ENCODE measurements around the gene MADD.
"Not testable (repeated sequence)": the region's sequence is repeated elsewhere in the genome, so short reads cannot be mapped to it uniquely, and the experiment has no call there.

Gene MADD

DNA sequence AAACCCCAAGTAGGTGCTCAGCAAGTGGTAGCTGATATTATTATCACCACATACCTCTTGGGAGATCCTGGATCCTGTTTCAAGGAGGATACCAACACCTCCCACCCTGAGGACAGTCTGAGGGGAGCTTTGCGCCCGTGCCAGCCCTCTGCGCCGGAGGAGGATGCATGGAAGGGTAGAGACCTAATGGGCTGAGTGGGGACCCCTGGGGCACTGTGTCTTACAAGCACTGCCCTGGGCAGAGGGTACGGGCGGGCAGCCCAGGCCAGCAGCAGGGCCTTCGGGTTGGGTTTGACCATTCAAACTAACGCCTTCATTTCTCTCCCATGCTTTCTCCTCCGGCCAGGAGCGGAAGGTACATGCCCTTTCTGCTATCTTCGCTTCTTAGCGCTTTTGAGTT lies 56.3 kb downstream of the MADD start:
- no peak for DNase-seq

DNA sequence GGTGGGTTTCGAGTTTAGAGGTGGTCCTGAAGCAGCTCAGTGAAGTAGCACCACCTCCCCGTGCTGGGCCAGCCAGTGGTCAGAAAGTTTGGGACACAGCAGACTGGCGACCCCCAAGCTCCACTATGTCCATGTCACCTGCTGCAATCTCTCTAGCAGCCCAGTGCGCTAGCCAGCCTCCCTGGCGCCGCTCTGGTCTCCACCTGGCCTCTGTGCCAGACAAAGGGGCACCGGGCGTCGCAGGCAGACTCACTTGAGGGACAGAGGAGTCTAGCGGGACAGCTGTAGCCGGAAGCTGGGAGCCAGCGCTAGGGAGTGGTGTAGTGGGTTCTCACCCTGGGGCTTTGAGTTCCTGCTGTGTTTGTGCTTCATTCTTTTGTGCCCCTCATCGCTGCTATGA lies 57.1 kb downstream of the MADD start:
- DNase-seq = no peak

DNA sequence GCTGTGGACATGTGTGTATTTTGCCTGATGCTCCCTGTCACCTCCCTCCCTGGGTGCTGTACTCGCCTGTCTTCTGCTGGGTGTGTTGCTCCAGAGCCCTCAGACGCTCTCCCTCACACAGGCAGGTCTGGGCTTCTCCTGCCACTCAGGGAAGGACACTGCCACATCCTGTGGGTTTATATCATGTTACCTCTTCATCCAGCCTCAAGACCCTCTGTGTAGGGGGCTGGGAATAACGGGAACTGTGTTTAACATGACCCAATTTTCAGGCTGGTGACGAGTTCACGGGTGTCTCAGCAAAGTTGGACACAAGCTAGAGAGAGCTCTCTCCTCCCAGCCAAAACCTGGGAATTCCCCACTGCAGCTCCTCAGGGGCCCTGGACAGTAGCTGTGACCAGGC lies 58.0 kb downstream of the MADD start:
- no peak for DNase-seq

DNA sequence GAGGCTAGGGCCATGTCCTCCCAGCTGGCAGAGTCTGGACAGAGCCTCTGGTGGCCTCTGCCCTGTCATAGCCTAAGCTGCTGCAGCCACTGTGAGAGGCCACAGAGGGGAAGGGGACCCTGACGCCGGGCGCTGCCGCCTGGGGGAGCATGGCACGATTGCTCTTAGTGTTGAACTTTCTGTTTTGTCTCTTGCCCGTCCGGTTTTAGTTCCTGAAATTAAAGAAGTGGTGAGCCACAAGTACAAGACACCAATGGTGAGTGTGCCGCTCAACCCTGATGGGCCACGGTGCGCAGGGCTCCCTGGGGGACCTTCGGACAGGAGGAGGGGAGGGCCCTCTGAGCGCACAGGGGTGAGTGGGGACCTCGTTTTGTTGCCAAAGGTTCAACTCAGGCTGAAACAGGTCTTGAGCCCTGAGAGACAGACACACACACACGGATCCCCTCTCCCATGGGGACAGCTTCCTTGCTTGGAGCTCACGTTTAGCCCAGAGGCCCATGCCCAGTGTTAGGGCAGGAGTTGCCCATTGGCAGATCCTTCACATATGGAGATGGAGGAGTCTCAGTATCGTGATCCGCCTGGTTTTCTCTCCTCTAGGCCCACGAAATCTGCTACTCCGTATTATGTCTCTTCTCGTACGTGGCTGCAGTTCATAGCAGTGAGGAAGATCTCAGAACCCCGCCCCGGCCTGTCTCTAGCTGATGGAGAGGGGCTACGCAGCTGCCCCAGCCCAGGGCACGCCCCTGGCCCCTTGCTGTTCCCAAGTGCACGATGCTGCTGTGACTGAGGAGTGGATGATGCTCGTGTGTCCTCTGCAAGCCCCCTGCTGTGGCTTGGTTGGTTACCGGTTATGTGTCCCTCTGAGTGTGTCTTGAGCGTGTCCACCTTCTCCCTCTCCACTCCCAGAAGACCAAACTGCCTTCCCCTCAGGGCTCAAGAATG lies 58.8 kb downstream of the MADD start:
- DNase-seq = no peak

DNA sequence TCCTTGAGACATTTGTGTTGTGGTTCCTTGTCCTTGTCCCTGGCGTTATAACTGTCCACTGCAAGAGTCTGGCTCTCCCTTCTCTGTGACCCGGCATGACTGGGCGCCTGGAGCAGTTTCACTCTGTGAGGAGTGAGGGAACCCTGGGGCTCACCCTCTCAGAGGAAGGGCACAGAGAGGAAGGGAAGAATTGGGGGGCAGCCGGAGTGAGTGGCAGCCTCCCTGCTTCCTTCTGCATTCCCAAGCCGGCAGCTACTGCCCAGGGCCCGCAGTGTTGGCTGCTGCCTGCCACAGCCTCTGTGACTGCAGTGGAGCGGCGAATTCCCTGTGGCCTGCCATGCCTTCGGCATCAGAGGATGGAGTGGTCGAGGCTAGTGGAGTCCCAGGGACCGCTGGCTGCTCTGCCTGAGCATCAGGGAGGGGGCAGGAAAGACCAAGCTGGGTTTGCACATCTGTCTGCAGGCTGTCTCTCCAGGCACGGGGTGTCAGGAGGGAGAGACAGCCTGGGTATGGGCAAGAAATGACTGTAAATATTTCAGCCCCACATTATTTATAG lies 59.6 kb downstream of the MADD start:
- no peak for DNase-seq

DNA sequence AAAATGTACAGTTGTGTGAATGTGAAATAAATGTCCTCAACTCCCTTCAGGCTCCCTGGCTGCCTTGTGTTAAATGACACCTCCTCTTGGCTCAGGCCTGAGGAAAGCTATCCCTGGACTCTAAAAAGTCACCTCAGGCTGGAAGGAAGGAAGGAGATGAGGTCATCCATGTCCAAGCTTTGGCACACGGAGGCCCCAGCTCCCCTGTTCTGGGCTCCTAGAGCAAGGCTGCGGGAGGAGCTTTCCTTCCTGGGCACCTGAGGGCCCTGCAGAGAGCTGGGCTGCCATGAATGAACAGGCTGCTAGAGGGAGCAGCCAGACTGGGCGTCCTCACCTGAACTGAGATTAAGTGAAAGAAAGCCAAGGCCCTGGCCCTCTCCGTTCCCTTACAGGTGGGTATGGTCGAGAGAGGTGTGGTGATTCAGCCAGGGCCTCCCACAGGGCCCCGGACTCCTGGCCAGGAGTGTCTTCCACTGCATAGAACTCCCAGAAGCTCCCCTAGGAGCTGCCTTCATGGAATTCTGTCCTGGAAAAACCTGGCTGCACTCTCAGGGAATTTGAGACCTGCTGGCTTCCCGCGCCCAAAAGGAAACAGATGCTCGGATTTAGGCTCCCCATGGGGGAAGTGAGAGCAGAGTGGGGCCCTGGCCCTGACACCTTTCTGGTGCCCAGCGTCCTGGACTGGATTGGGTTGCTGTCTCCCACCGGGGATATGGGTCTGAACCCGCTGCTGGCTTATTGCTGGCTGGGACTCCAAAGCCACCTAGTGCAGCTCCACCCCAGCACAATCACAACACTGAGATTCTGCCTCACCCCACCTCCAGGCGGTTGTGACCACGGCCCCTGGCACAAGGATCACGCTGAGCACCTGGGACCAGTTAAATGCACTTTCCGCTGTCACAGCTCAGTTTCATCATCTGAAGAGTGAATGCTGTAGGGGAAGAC lies 60.3 kb downstream of the MADD start:
- no peak for DNase-seq

DNA sequence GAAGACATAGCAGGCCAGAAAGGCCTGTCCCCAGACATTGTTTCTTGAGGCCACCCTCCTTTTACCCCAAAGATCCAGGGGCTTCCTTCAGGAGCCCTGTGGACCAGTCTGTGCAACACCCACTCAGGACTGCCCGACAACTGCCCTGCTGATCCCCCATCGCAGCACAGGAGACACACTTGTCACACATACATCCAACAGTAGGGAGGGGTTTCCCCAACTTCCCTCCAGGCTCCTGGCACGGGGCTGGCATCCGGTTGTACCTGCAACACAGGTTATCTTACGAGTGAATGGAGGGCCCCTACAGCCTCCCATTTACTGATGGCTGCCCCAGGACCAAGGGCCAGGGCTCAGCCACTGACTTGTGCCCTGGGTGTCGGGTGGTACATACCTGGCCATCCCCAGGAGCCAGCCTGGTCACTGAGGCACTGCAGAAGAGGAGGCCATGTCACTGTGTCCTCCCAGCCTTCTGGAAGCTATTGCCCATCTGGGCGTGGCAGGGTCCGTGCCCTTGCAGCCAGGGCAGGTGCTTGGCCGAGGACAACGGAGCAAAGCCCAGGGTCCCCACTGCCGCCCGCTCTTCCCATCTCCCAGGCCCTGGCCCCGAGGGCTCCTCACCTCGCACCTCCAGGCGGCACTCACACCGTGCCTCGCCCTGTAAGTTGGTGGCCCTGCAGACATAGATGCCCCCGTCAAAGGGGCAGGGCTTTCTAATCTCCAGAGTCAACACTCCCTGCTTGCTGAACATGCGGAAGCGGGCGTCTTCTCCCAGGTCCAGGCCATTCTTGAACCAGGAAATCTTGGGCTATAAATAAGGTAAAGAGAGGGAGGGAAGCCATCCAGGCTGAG lies 61.7 kb downstream of the MADD start:
- no peak for DNase-seq

DNA sequence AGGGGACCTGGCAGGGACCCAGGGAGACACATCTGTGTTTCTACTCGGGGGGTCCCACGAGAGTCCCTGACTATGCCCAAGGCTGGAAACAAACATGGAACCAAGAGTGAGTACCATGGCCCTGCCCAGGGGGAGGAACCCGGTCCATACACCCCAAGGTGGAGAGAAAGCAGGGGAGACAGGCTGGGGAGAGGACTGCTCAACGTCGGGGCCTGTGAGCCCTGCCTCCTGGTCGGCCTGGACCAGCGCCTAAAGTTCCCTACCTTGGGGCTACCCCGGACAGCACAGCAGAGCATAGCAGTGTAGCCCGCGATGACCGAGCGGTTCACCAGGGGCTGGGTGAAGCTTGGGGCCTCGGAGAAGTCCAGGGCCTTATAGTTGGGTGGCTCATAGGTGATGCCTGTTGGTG lies 62.4 kb downstream of the MADD start:
- no peak for DNase-seq

DNA sequence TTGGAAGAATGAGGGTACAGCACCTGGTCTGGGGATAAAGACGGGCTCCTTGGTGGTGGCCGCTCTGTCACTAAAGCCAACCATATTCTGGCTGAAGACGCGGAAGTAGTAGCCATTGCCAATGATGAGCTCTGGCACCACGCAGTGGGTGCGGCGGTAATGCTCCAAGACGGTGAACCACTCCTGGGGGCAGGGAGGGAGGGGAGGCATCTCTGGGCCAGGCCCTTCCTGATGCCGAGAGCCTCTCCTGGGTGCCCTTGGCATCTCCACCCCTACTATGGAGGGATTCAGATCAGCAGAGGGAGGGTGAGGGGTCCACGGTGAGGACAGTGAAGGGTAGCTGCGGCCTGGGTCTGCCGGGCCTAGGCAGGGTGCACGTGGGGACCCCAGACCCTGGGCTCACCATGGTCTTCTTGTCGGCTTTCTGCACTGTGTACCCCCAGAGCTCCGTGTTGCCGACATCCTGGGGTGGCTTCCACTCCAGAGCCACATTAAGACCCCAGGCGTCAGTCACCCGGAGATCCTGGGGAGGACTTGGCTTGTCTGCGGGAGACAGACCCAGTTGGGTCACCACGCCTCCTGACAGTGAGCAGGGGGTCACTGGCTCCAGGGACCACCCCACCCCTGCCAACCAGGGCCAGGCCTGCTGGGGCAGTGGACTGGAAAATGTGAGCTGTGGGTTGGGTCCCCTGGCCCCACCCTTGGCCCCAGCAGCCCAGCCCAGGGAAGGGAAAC lies 63.0 kb downstream of the MADD start:
- DNase-seq = no peak

DNA sequence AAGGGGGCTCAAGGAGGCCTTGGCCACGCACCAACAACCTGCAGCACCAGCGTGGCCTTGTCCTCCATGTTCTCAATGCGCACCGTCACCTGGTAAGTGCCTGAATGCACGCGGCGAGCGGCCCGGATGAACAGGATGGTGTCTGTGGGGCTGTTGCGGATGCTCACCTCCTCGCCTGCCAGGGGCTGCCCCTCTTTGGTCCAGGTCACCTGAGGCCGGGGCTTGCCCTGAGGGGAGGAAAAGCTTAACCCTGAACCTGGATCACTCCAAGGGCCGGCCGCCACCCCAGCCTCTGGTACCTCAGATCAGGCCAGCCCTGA lies 63.6 kb downstream of the MADD start:
- no peak for DNase-seq

DNA sequence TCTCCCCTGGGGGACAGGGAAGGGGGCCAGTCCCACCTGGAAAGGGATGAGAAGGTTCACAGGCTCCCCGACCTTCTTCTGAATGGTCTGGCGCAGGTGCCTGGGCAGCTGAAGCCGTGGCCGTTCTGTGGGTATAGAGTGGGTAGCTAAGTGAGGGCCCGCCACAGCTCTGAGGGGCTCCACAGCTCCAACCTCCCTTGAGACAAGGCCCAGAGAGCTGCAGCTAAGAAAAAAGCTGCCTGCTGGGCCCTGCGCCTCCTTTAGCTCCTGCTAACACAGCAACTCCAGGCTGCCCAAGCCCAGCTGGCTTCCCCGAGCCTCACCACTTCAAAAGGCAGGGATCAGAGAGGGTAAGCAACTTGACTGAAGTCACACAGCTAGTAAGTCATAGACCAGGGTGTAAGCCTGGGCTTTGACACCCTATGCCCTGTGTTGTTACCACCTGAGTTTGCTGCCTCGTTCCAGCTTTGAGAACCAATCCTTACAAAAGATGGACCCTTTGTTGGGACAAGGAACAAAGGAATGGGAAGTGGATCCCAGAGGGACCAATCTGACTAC lies 64.0 kb downstream of the MADD start:
- DNase-seq = no peak

DNA sequence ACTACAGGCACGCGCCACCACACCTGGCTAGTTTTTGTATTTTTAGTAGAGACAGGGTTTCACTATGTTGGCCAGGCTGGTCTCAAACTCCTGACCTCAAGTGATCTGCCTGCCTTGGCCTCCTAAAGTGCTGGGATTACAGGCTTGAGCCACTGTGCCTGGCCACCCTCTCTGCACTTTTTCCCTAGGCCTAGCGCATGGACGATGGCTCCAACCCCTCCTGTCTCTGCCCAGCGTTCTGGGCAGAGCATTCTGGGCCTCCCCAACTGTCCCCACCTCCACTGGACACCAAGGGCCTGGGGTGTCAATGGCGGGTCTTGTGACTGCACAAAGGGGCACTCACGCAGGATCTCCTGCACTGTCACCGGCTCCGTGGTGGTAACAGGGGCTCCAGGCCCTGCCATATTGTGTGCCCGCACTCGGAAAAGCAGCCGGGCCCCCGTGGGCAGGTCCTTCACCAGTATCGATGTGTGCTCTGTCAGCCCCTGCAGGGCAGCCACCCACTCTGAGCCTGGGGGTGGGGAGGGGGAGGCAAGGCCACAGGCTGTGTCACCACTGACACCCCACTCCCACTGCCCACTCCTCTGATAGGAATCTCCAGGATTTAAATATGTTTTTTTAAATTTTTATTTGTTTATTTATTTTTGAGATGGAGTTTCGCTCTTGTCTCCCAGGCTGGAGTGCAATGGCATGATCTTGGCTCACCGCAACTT lies 64.9 kb downstream of the MADD start:
- not testable (repeated sequence) for DNase-seq

DNA sequence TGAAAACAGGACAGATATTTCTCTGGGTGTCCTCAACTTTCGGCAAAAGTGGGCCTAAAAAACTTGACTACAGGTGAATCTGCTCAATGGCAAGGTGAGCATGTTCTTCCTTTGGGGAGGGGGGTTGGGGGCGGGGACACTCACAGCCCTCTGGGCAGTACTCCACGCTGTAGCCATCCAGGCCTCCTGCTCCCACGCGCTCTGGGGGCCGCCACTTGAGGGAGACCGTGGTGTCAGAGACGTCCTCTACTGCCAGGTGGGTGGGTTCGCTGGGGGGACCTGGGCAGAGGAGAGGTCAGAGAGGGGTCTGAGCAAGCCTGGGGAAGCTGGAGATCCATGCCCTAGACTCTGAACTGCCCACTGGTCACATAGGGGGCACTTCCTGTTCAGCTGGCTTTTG lies 65.8 kb downstream of the MADD start:
- DNase-seq = no peak

DNA sequence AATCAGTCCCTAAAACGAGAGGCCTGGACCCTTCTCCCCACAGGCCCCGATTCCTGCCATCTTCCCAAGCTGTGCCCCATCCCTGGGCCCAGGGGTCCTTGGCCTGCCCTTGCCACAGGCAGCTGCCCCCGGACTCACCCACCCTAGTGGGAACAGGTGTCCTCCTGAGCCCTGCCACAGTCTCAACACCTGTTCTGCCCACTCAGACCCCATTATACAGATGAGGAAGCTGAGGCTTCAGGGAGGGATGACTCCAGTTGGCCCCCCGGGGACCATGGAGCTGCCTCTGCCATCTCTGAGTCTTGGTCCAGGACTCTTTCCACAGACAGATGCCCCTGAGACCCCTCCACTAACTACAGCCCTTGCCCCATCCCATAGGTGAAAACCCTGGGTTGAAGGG lies 66.7 kb downstream of the MADD start:
- no peak for DNase-seq

DNA sequence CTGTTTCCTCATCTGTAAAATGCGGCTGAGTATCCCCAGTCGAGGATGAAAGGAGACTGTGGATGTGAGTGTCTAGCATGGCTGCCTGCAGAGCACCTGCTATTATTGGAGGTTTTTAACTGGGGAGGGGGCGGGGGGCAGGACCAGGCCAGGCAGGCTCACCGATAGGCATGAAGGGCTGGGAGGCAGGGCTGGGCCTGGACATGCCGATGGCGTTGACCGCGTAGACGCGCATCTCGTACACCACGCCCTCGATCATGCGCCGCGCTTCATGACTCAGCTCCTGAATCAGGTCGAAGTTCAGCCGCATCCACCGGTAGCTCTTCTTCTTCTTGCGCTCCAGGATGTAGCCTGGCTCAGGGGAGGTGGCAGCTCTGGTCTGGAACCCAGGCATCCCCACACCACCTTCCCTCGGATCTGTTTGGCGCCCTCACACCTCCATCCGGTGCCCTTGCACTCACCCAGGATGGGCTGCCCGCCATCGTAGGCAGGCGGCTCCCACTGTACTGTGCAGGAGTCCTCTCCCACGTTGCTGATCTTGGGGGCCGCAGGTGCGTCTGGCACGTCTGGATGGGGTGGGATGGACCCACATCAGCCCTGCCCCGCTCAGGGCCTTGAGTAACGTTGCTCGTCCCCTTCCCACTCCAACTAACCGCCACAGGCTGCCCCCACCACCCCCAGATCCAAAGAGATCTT lies 67.4 kb downstream of the MADD start:
- DNase-seq = no peak

DNA sequence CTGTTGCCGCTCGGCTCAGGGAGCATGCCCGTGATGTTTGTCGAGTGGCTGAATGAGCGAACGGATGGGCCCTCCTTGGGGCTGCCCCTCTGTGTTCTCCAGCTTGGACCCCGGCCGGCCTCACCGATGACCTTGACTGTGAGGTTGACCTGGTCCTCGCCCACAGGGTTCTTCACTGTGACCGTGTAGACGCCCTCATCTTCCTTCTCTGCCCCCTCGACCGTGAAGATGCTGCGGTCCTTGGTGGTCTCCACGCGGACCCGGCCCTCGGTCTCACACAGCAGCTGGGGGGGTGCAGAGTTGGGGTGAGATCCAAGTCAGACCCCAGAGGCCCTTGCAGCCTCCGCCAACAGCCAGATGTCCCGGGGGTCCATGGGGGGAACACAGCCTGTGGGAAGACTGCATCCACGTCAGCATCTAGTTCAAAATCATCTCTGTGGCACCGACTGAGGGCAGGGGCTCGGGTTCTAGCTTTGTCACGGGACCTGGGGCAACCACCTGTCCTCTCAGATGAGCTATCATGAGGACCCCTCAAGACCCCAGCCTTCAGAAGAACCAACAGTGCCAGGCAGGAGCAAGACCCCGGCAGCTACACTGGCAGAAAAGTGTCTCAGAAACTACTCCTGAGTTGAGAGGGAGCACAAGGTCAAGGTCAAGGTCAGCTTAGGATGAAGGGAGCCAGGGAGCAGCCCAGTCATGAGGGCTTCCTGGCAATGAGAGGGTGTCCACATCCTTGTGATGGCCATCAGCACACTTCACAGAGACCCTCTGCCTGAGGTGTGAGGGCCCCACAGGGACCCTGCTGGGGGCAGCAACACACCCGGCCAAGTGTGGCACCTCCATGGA lies 68.7 kb downstream of the MADD start:
- DNase-seq = no peak

DNA sequence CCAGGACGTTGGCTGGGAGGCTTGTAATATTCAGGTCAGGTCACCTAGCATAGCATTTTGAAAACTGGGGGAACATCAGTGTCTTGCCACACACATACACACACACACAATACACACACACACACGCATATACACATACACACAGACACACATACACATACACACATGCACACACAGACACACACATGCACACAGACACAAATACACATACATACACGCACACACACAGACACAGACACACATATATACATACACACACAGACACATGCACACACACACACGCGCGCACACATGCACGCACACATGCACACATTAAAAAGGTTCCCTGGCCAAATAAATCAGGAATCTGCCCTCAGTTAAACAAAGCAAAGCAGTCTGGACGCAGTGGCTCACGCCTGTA lies 70.1 kb downstream of the MADD start:
- DNase-seq = no peak

DNA sequence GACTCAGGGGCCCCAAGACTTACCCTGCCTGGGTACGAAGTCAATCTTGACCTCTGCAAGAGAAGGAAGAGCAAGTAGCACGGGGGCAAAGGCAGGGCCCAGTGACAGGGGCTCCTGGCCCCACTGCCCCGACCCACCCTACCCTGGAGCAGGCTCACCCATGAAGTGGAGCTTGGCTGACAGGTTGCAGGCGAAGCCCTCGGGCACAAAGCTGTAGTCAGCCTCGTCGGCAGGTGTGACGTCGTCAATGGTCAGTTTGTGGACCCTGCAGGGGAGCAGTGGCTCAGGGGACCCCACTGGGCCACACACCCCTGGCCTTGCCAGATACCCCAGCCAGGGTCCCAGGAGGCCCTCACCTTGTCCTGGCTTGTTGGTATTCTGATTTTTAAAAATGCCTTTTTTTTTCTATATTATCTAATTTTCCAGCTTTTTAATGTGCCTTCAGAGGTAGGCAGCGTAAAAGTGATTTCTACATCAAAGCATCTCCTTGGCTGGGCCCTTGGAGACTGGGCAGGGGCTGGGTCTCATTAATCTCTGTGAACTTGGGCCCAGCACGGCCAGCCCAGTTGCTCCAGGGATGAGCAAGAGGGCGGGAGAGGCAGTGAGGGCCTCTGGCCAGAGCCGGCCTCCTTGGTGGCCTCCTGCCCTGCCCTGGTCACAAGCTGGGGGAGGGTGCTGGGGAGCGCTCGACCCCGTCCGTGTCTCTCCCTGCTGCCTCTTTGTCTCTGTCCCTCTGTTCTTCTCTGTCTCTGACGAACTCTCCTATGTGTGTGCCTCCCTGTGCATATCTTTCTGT lies 71.2 kb downstream of the MADD start:
- DNase-seq = no peak
